GM12878 (cell line): ENCODE data around the gene PIK3R3. TPM values are rescaled to one million over a fixed set of nuclear protein-coding genes. Genes with fewer than 3 reads are reported as not detected.

Experiments
- ATAC-seq: fragments of 200-7000 bp; cut with Tn5 transposase; 3 replicates; pipeline ENCODE4 v1.9.1; 2020; ENCODE audit warnings: mild to moderate bottlenecking, moderate library complexity
- BruUV-seq: library from RNA; stranded (reverse); fragments of 400-500 nt; replicated peaks from 2 replicates; lab custom pipeline; 2021; lab: Mats Ljungman, UMichigan
- CTCF ChIA-PET: fragments of 300-600 bp; sonication (Branson Sonifier 250); formaldehyde crosslinking; extraction: SDS; loops from one replicate; lab custom pipeline; 2021; ENCODE audit warnings: inconsistent platforms; lab: Yijun Ruan, JAX
- POLR2A ChIA-PET: fragments of 350-600 bp; formaldehyde crosslinking; extraction: SDS; loops from one replicate; lab custom pipeline; 2021; ENCODE audit warnings: inconsistent platforms; lab: Charles Lee
- RAD21 ChIA-PET: fragments of 300-600 bp; sonication (Branson Sonifier 250); formaldehyde crosslinking; loops from one replicate; lab custom pipeline; 2023; ENCODE audit warnings: antibody characterized with exemption; ENCODE audit not compliant: unreplicated experiment; lab: Charles Lee
- SMC1A ChIA-PET: fragments of 300-600 bp; sonication (Branson Sonifier 250); formaldehyde crosslinking; loops from one replicate; lab custom pipeline; 2023; ENCODE audit not compliant: unreplicated experiment, uncharacterized antibody; lab: Charles Lee
- DNase-seq: peaks from one replicate; pipeline ENCODE4 v3.0.0-alpha.2; 2011; ENCODE audit warnings: low read depth, low spot score
- FAIRE-seq: peaks from 3 replicates; lab custom pipeline; 2011; peaks lifted over from hg19 to GRCh38; lab: Jason Lieb, UNC
- H2AFZ ChIP-seq: 2 replicates; pipeline ENCODE4 v1.6.0; 2011; ENCODE audit warnings: low read depth, low read length, control low read depth; ENCODE audit not compliant: control insufficient read depth
- H3K27ac ChIP-seq: 2 replicates; pipeline ENCODE4 v1.5.1; 2011; ENCODE audit warnings: control low read depth; ENCODE audit not compliant: control insufficient read depth, insufficient read depth
- H3K27me3 ChIP-seq, 2 experiments: replicated peaks in 1 of 2; 2 replicates each; pipeline versions ENCODE4 v1.6.0 to v1.6.1; 2011; ENCODE audit warnings: low read length in 1 of 2; ENCODE audit not compliant: control insufficient read depth in 2 of 2, insufficient read depth in 2 of 2
- H3K36me3 ChIP-seq, 2 experiments: 2 replicates each; pipeline ENCODE4 v1.5.1; 2011; ENCODE audit warnings: low read length in 1 of 2; ENCODE audit not compliant: control insufficient read depth in 2 of 2, insufficient read depth in 2 of 2
- H3K4me1 ChIP-seq: 2 replicates; pipeline ENCODE4 v1.6.1; 2011; ENCODE audit warnings: mild to moderate bottlenecking, low read length, moderate library complexity, mixed read lengths; ENCODE audit not compliant: control insufficient read depth, insufficient read depth
- H3K4me2 ChIP-seq: 2 replicates; pipeline ENCODE4 v1.6.0; 2011; ENCODE audit warnings: control low read depth; ENCODE audit not compliant: control insufficient read depth, insufficient read depth
- H3K4me3 ChIP-seq: fragments of 200-600 bp; sonication (generic); 2 replicates; pipeline ENCODE4 v1.5.1; 2016
- H3K79me2 ChIP-seq: 2 replicates; pipeline ENCODE4 v1.6.0; 2011; ENCODE audit warnings: low read length; ENCODE audit not compliant: control insufficient read depth, insufficient read depth
- H3K9ac ChIP-seq: 2 replicates; pipeline ENCODE4 v1.8.0; 2011; ENCODE audit warnings: low read length, control low read depth, mixed read lengths; ENCODE audit not compliant: control insufficient read depth, insufficient read depth
- H3K9me3 ChIP-seq: replicated peaks from 3 replicates; pipeline ENCODE4 v1.5.1; 2011; ENCODE audit warnings: mild to moderate bottlenecking, low read length; ENCODE audit not compliant: control insufficient read depth, insufficient read depth
- H4K20me1 ChIP-seq: 2 replicates; pipeline ENCODE4 v1.6.0; 2011; ENCODE audit not compliant: control insufficient read depth, insufficient read depth
- ATF2 ChIP-seq: IDR thresholded peaks from 2 replicates; pipeline ENCODE4 v1.6.1; 2012; ENCODE audit warnings: low read length, inconsistent platforms
- ATF7 ChIP-seq: fragments of 450-650 bp; IDR thresholded peaks from 2 replicates; pipeline ENCODE4 v1.6.1; 2016; ENCODE audit warnings: low read depth, mild to moderate bottlenecking
- CREM ChIP-seq: IDR thresholded peaks from 2 replicates; pipeline ENCODE4 v1.6.1; 2014; ENCODE audit warnings: antibody characterized with exemption, low read depth
- E2F8 ChIP-seq: fragments of 450-650 bp; IDR thresholded peaks from 2 replicates; pipeline ENCODE4 v1.6.1; 2018; ENCODE audit warnings: mild to moderate bottlenecking, low read depth, moderate library complexity; ENCODE audit not compliant: partially characterized antibody
- IRF3 ChIP-seq: fragments of 450-650 bp; IDR thresholded peaks from 2 replicates; pipeline ENCODE4 v1.6.1; 2014; ENCODE audit warnings: mild to moderate bottlenecking
- KLF5 ChIP-seq: fragments of 450-650 bp; IDR thresholded peaks from 2 replicates; pipeline ENCODE4 v1.6.1; 2014; ENCODE audit warnings: mild to moderate bottlenecking; ENCODE audit not compliant: partially characterized antibody
- NR2C2 ChIP-seq: IDR thresholded peaks from 2 replicates; pipeline ENCODE4 v1.6.1; 2011; ENCODE audit warnings: borderline replicate concordance, low read depth; ENCODE audit not compliant: control insufficient read depth, insufficient read length
- RFX5 ChIP-seq: IDR thresholded peaks from 2 replicates; pipeline ENCODE4 v1.6.1; 2011; ENCODE audit warnings: low read depth, low read length, improper control_type of control experiment
- ZZZ3 ChIP-seq: IDR thresholded peaks from 2 replicates; pipeline ENCODE4 v1.6.1; 2011; ENCODE audit warnings: low read depth; ENCODE audit not compliant: control insufficient read depth, insufficient read length
- WGBS: methylation state at CpG from one replicate; pipeline ENCODE4 v1.1.6; 2016; ENCODE audit warnings: low lambda C conversion rate; ENCODE audit not compliant: insufficient replicate concordance, insufficient coverage; ENCODE audit errors: missing lambda C conversion rate; 5-methylcytosine and 5-hydroxymethylcytosine counted together
- in situ Hi-C: fragments of 300-500 bp; cut with MboI; formaldehyde crosslinking; loops from 9 replicates; pipeline ENCODE4 v1.14.3; 2018; ENCODE audit warnings: mixed read lengths
- intact Hi-C: fragments of 100-400 bp; cut with micrococcal nuclease; formaldehyde crosslinking; loops from one replicate; pipeline ENCODE4 v1.14.2; 2022; ENCODE audit not compliant: unreplicated experiment
- polyA plus RNA-seq, 11 experiments: library from polyadenylated mRNA; depleted of rRNA in 4 of 11; unstranded in 6 of 11; stranded (reverse) in 5 of 11; fragments of >200 nt; fragmentation: Nextera tagmentation in 4 of 11; fragmentation: Illumina TruSeq in 1 of 11; extraction: Ambion mirVana in 4 of 11; extraction: Trizol in 1 of 11; gene quantifications; 1 replicate in 1 of 11; 2 replicates in 10 of 11; pipeline versions ENCODE4 v1.2.1 to v1.2.3, GENCODE V29; 2011 to 2016; ENCODE audit warnings: inconsistent platforms in 2 of 11, missing spikeins in 2 of 11, low read depth in 1 of 11
- total RNA-seq, 4 experiments: library from RNA; depleted of rRNA in 3 of 4; stranded (reverse); fragments of >200 nt in 3 of 4; fragmentation: Illumina TruSeq in 1 of 4; extraction: Trizol in 1 of 4; gene quantifications; 2 replicates each; pipeline versions ENCODE4 v1.2.1 to v1.2.3, GENCODE V29; 2013 to 2021
- TF ChIP-seq, protein P1 (sequence below): IDR thresholded peaks from 2 replicates; pipeline ENCODE4 v1.6.1; 2011; ENCODE audit warnings: low read depth, low read length, improper control_type of control experiment, borderline replicate concordance
- TF ChIP-seq, protein P2 (sequence below): IDR thresholded peaks from 2 replicates; pipeline ENCODE4 v1.6.1; 2011; ENCODE audit warnings: borderline replicate concordance, low read depth, mild to moderate bottlenecking, moderate library complexity, low read length; ENCODE audit not compliant: insufficient read depth, poor library complexity, severe bottlenecking

PIK3R3 gene
- total and polyA plus RNA-seq, 10 of the 15 experiments (the other 5 are each of a cell fraction or from before 2014, with no cell fraction given): 4.8 to 27.0 (median 19.8) TPM

GRCh38 chr1:46019348-46019747 lies 113.1 kb downstream of the PIK3R3 start:
- ChIA-PET CTCF (interaction anchor here (1.4 kb wide), 1 partner anchor 13 kb away, joined by 4 read pairs; no protein-coding TSS in a partner anchor), SMC1A (no interaction called here), POLR2A (no interaction called here), RAD21 (interaction anchor here (0.5 kb wide), 1 partner anchor 142 kb away, joined by 5 read pairs; no protein-coding TSS in a partner anchor)
- H3K4me2 ChIP-seq: no peak overlapping the region
- H3K4me3 ChIP-seq: no peak overlapping the region
- intact Hi-C loops (no loop called here), in situ Hi-C loops (no loop called here)
- H3K79me2 ChIP-seq: no peaks in the 10 kb centered on the region
- no TSS peak for BruUV-seq
- H3K9me3 ChIP-seq: no peaks in the 10 kb centered on the region
- 98% methylated on average over 7 of the region's 7 CpGs for WGBS
- no peak overlapping the region for H3K9ac ChIP-seq
- H3K27me3 ChIP-seq: no peaks in the 10 kb centered on the region
- ATAC-seq: no peak
- H2AFZ ChIP-seq: no peak overlapping the region
- no peak overlapping the region for H3K27ac ChIP-seq
- no peak for FAIRE-seq
- no peak for TF ChIP-seq E2F8
- TF ChIP-seq KLF5: no peak
- TF ChIP-seq, protein P1, sequence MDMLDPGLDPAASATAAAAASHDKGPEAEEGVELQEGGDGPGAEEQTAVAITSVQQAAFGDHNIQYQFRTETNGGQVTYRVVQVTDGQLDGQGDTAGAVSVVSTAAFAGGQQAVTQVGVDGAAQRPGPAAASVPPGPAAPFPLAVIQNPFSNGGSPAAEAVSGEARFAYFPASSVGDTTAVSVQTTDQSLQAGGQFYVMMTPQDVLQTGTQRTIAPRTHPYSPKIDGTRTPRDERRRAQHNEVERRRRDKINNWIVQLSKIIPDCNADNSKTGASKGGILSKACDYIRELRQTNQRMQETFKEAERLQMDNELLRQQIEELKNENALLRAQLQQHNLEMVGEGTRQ: no peak
- no peak for TF ChIP-seq CREM
- TF ChIP-seq, protein P2, sequence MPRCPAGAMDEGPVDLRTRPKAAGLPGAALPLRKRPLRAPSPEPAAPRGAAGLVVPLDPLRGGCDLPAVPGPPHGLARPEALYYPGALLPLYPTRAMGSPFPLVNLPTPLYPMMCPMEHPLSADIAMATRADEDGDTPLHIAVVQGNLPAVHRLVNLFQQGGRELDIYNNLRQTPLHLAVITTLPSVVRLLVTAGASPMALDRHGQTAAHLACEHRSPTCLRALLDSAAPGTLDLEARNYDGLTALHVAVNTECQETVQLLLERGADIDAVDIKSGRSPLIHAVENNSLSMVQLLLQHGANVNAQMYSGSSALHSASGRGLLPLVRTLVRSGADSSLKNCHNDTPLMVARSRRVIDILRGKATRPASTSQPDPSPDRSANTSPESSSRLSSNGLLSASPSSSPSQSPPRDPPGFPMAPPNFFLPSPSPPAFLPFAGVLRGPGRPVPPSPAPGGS: no peak
- no peak for TF ChIP-seq NR2C2
- TF ChIP-seq IRF3: no peak
- TF ChIP-seq ZZZ3: no peak
- TF ChIP-seq RFX5: no peak
- TF ChIP-seq ATF7: no peak
- no peak for TF ChIP-seq ATF2
- TF ChIP-seq, all 136 proteins: peak for 0
- Histone ChIP-seq H3K4me1 (no peaks in the 10 kb centered on the region), H4K20me1 (no peaks in the 10 kb centered on the region), H3K36me3 (no peaks in the 10 kb centered on the region; a peak in 2 of 4 replicates)
- no peak for DNase-seq
